K562 (cell line): Measurements from ENCODE around the gene DLGAP1. TPM values are rescaled to one million over a fixed set of nuclear protein-coding genes. Genes with fewer than 3 reads are reported as not detected.

Source experiments
- BHLHE40 ChIP-seq: IDR thresholded peaks from 2 replicates; pipeline ENCODE4 v1.6.1; 2011; ENCODE audit warnings: low read length, improper control_type of control experiment
- BRD9 ChIP-seq: fragments of 450-650 bp; IDR thresholded peaks from 2 replicates; pipeline ENCODE4 v1.6.1; 2018; ENCODE audit warnings: low read depth; ENCODE audit not compliant: partially characterized antibody
- CBX3 ChIP-seq, 2 experiments: IDR thresholded peaks; 1 replicate in 1 of 2; 2 replicates in 1 of 2; pipeline ENCODE4 v1.6.1; 2012; ENCODE audit warnings: inconsistent platforms in 2 of 2, low read length in 2 of 2, borderline replicate concordance in 1 of 2, control low read depth in 1 of 2
- CXXC5 ChIP-seq: fragments of 250-450 bp; sonication (Bioruptor Pico); IDR thresholded peaks from 2 replicates; pipeline ENCODE4 v1.8.0; 2022; ENCODE audit warnings: inconsistent platforms, mild to moderate bottlenecking, moderate library complexity
- EP400 ChIP-seq: fragments of 450-650 bp; IDR thresholded peaks from 2 replicates; pipeline ENCODE4 v1.6.1; 2017; ENCODE audit warnings: antibody characterized with exemption, mild to moderate bottlenecking, moderate library complexity
- ERF ChIP-seq: fragments of 450-650 bp; formaldehyde crosslinking; IDR thresholded peaks from 2 replicates; pipeline ENCODE4 v1.4.0; 2020; ENCODE audit warnings: mild to moderate bottlenecking, mixed read lengths
- HNRNPL ChIP-seq: fragments of 200-400 bp; formaldehyde crosslinking; IDR thresholded peaks from 2 replicates; pipeline ENCODE4 v1.6.1; 2017; ENCODE audit warnings: low read depth, mild to moderate bottlenecking, low read length
- L3MBTL2 ChIP-seq: fragments of 450-650 bp; IDR thresholded peaks from 2 replicates; pipeline ENCODE4 v1.6.1; 2016; ENCODE audit warnings: mild to moderate bottlenecking, moderate library complexity
- MAZ ChIP-seq, 2 experiments: fragments of 450-650 bp in 1 of 2; sonication (generic) in 1 of 2; formaldehyde crosslinking; IDR thresholded peaks in 1 of 2; conservative IDR thresholded peaks in 1 of 2; 2 replicates each; pipeline versions ENCODE4 v1.4.0 to v1.5.0; 2020; ENCODE audit warnings: mild to moderate bottlenecking in 1 of 2, missing genetic modification reagents in 1 of 2
- MCM5 ChIP-seq: fragments of 450-650 bp; IDR thresholded peaks from 2 replicates; pipeline ENCODE4 v1.6.1; 2016; ENCODE audit warnings: low read depth
- MXI1 ChIP-seq: IDR thresholded peaks from 2 replicates; pipeline ENCODE4 v1.6.1; 2011; ENCODE audit warnings: low read depth, mild to moderate bottlenecking, improper control_type of control experiment, low read length
- NR2C1 ChIP-seq, 2 experiments: fragments of 450-650 bp; IDR thresholded peaks; 2 replicates each; pipeline ENCODE4 v1.6.1; 2017; ENCODE audit warnings: mild to moderate bottlenecking in 2 of 2, antibody characterized with exemption in 1 of 2, inconsistent platforms in 1 of 2, missing compliant biosample characterization in 1 of 2, missing genetic modification characterization in 1 of 2
- RCOR1 ChIP-seq, 2 experiments: IDR thresholded peaks; 2 replicates each; pipeline ENCODE4 v1.6.1; 2012; ENCODE audit warnings: low read depth in 2 of 2, low read length in 2 of 2, borderline replicate concordance in 1 of 2, improper control_type of control experiment in 1 of 2
- TARDBP ChIP-seq: fragments of 450-650 bp; IDR thresholded peaks from 2 replicates; pipeline ENCODE4 v1.6.1; 2016
- TBL1XR1 ChIP-seq, 2 experiments: IDR thresholded peaks; 2 replicates each; pipeline ENCODE4 v1.6.1; 2012; ENCODE audit warnings: improper control_type of control experiment in 2 of 2, low read length in 2 of 2, mild to moderate bottlenecking in 1 of 2
- ZKSCAN1 ChIP-seq: fragments of 150-350 bp; IDR thresholded peaks from 2 replicates; pipeline ENCODE4 v1.6.1; 2016; ENCODE audit warnings: low read depth, low read length
- ZNF12 ChIP-seq: sonication (generic); formaldehyde crosslinking; IDR thresholded peaks from 2 replicates; pipeline ENCODE4 v1.4.0; 2020; ENCODE audit warnings: mild to moderate bottlenecking, missing genetic modification reagents
- ZNF583 ChIP-seq: fragments of 250-450 bp; sonication (Bioruptor Pico); IDR thresholded peaks from 2 replicates; pipeline ENCODE4 v1.4.0; 2020
- ZNF699 ChIP-seq: fragments of 250-450 bp; sonication (Bioruptor Pico); IDR thresholded peaks from 2 replicates; pipeline ENCODE4 v1.8.0; 2021; ENCODE audit warnings: mild to moderate bottlenecking, moderate library complexity; ENCODE audit not compliant: insufficient replicate concordance
- polyA plus RNA-seq, 8 experiments: library from polyadenylated mRNA; depleted of rRNA in 4 of 8; stranded (reverse) in 5 of 8; unstranded in 3 of 8; fragments of >200 nt; fragmentation: Nextera tagmentation in 2 of 8; fragmentation: Illumina TruSeq in 1 of 8; extraction: Ambion mirVana in 2 of 8; extraction: Trizol in 1 of 8; gene quantifications; 2 replicates each; pipeline versions ENCODE4 v1.2.1 to v1.2.3, GENCODE V29; 2011 to 2014; ENCODE audit warnings: inconsistent platforms in 1 of 8, missing spikeins in 1 of 8
- total RNA-seq, 7 experiments: library from RNA; depleted of rRNA in 6 of 7; stranded (reverse); fragments of >200 nt in 6 of 7; fragmentation: Illumina TruSeq in 2 of 7; extraction: Trizol in 2 of 7; gene quantifications; 2 replicates each; pipeline versions ENCODE4 v1.2.1 to v1.2.3, GENCODE V29; 2011 to 2021; ENCODE audit warnings: low replicate concordance in 1 of 7
- TF ChIP-seq, protein P1 (sequence below): fragments of 450-650 bp; formaldehyde crosslinking; IDR thresholded peaks from 2 replicates; pipeline ENCODE4 v1.4.0; 2020; ENCODE audit warnings: mild to moderate bottlenecking, moderate library complexity
- TF ChIP-seq, protein P2 (sequence below): fragments of 250-450 bp; sonication (Bioruptor Pico); IDR thresholded peaks from 2 replicates; pipeline ENCODE4 v1.4.0; 2020
- TF ChIP-seq, protein P3 (sequence below), 2 experiments: fragments of 450-650 bp in 1 of 2; IDR thresholded peaks; 2 replicates each; pipeline ENCODE4 v1.6.1; 2011 to 2017; ENCODE audit warnings: low read depth in 2 of 2, antibody characterized with exemption in 1 of 2, borderline replicate concordance in 1 of 2, low read length in 1 of 2, mild to moderate bottlenecking in 1 of 2, mixed read lengths in 1 of 2; ENCODE audit not compliant: control insufficient read depth in 1 of 2

DLGAP1 gene
- total and polyA plus RNA-seq, 9 of the 15 experiments (the other 6 are each of a cell fraction or from before 2014, with no cell fraction given) = 0.04 to 0.22 (median 0.08) TPM

DNA sequence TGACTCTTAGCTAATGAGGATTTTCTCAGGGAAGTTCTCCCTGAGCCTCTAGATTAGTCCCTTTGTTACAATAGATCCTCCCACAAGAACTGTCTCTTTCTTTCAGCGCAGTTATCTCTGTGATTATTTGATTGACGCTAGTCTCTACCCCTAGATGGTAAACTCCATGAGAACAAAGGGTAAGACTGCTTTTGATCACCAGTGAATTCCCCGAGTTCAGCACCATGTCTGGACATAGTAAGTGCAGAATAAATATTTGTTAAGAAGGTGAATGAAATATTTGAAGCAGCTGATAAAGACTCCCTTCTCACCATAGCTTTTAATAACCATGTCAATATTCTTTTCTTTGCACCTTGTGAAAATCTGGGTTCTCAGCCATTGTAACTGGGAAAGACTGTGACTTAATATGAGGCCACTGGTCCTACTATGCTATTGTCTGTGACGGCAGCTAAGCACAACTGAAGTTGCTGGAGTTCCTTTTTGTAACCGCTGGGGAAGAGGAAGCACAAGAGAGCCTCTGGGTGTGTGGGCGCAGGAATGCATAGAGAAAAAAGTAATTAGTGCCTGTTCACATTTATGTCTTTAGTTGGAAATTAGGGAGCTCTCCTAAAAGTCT lies 790.4 kb downstream of the DLGAP1 start (continued):
- no peak for TF ChIP-seq MCM5
- no peak for TF ChIP-seq HNRNPL
- TF ChIP-seq EP400 = no peak
- TF ChIP-seq RCOR1 (IDR thresholded peaks at IDR 0.05; ENCODE audit: borderline replicate concordance in 1 of 2, low read depth in 2 of 2, low read length in 2 of 2) = peak in 1 of 2 experiments; percentile 53; a peak in 1 of 4 replicates
- TF ChIP-seq CXXC5 (CRISPR knock-in tag) = peak; percentile 52
- peak; percentile 100 for TF ChIP-seq ZKSCAN1
- TF ChIP-seq ERF = peak; percentile 41; the same call in 1 of the 2 replicates
- TF ChIP-seq, protein P1, sequence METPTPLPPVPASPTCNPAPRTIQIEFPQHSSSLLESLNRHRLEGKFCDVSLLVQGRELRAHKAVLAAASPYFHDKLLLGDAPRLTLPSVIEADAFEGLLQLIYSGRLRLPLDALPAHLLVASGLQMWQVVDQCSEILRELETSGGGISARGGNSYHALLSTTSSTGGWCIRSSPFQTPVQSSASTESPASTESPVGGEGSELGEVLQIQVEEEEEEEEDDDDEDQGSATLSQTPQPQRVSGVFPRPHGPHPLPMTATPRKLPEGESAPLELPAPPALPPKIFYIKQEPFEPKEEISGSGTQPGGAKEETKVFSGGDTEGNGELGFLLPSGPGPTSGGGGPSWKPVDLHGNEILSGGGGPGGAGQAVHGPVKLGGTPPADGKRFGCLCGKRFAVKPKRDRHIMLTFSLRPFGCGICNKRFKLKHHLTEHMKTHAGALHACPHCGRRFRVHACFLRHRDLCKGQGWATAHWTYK (CRISPR knock-in tag) = no peak
- TF ChIP-seq L3MBTL2 = peak; percentile 76; the same call in 1 of the 2 replicates
- TF ChIP-seq TARDBP = no peak
- TF ChIP-seq, protein P2, sequence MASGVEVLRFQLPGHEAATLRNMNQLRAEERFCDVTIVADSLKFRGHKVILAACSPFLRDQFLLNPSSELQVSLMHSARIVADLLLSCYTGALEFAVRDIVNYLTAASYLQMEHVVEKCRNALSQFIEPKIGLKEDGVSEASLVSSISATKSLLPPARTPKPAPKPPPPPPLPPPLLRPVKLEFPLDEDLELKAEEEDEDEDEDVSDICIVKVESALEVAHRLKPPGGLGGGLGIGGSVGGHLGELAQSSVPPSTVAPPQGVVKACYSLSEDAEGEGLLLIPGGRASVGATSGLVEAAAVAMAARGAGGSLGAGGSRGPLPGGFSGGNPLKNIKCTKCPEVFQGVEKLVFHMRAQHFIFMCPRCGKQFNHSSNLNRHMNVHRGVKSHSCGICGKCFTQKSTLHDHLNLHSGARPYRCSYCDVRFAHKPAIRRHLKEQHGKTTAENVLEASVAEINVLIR = peak; percentile 33; the same call in 1 of the 2 replicates
- TF ChIP-seq, protein P3, sequence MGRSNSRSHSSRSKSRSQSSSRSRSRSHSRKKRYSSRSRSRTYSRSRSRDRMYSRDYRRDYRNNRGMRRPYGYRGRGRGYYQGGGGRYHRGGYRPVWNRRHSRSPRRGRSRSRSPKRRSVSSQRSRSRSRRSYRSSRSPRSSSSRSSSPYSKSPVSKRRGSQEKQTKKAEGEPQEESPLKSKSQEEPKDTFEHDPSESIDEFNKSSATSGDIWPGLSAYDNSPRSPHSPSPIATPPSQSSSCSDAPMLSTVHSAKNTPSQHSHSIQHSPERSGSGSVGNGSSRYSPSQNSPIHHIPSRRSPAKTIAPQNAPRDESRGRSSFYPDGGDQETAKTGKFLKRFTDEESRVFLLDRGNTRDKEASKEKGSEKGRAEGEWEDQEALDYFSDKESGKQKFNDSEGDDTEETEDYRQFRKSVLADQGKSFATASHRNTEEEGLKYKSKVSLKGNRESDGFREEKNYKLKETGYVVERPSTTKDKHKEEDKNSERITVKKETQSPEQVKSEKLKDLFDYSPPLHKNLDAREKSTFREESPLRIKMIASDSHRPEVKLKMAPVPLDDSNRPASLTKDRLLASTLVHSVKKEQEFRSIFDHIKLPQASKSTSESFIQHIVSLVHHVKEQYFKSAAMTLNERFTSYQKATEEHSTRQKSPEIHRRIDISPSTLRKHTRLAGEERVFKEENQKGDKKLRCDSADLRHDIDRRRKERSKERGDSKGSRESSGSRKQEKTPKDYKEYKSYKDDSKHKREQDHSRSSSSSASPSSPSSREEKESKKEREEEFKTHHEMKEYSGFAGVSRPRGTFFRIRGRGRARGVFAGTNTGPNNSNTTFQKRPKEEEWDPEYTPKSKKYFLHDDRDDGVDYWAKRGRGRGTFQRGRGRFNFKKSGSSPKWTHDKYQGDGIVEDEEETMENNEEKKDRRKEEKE (IDR thresholded peaks at IDR 0.05; ENCODE audit: borderline replicate concordance in 1 of 2, control insufficient read depth in 1 of 2, low read depth in 2 of 2, low read length in 1 of 2) = peak in 1 of 2 experiments; percentile 39; a peak in 1 of 4 replicates
- peak in 1 of 2 experiments; percentile 17; a peak in 1 of 3 replicates for TF ChIP-seq CBX3 (IDR thresholded peaks at IDR 0.05; ENCODE audit: borderline replicate concordance in 1 of 2, low read length in 2 of 2)
- peak; percentile 28; the same call in 1 of the 2 replicates for TF ChIP-seq MXI1
- TF ChIP-seq BRD9 = peak; percentile 93
- no peak for TF ChIP-seq ZNF12 (CRISPR knock-in tag)
- peak; percentile 76 for TF ChIP-seq ZNF699
- peak in 1 of 2 experiments; percentile 49; a peak in 1 of 4 replicates for TF ChIP-seq TBL1XR1 (IDR thresholded peaks at IDR 0.05; ENCODE audit: low read length in 2 of 2)
- TF ChIP-seq ZNF583 (CRISPR knock-in tag) = 0 out of 2 replicates have a peak, but pooled peaks have one; percentile 39
- TF ChIP-seq NR2C1 (IDR thresholded peaks at IDR 0.05) = no peak
- TF ChIP-seq NR2C1 (tag; IDR thresholded peaks at IDR 0.05) = 0 out of 2 replicates have a peak, but pooled peaks have one; percentile 32
- TF ChIP-seq MAZ (CRISPR knock-in tag; conservative IDR thresholded peaks at IDR 0.05 in 1 of 2, IDR thresholded peaks at IDR 0.05 in 1 of 2) = peak in 1 of 2 experiments; percentile 49; a peak in 3 of 4 replicates
- TF ChIP-seq BHLHE40 = peak; percentile 39; the same call in 1 of the 2 replicates
